Neural crest cell (in vitro differentiated cells): ENCODE data around the gene FXYD7. TPM values are rescaled to one million over a fixed set of nuclear protein-coding genes. Genes with fewer than 3 reads are reported as not detected.
A peak's percentile ranks its signal among the peaks of the same experiment; 100 is the strongest.
"Not testable (repeated sequence)": the region's sequence is repeated elsewhere in the genome, so short reads cannot be mapped to it uniquely, and the experiment has no call there.

Experiments
- DNase-seq: peaks from one replicate; pipeline ENCODE4 v3.0.0; 2021; ENCODE audit warnings: low read depth, mixed read lengths, low spot score
- H3K27ac Mint-ChIP-seq: one replicate; pipeline ENCODE4 v1.8.0; 2021; ENCODE audit warnings: mild to moderate bottlenecking, mixed read lengths; ENCODE audit not compliant: unreplicated experiment
- H3K27me3 Mint-ChIP-seq: 2 replicates; pipeline ENCODE4 v1.8.0; 2021; ENCODE audit warnings: low read depth, mild to moderate bottlenecking, mixed read lengths
- H3K36me3 Mint-ChIP-seq: 2 replicates; pipeline ENCODE4 v1.8.0; 2021; ENCODE audit warnings: low read depth, mild to moderate bottlenecking, mixed read lengths
- H3K4me1 Mint-ChIP-seq: 2 replicates; pipeline ENCODE4 v1.8.0; 2021; ENCODE audit warnings: mixed read lengths
- H3K4me3 Mint-ChIP-seq: one replicate; pipeline ENCODE4 v1.8.0; 2021; ENCODE audit warnings: mild to moderate bottlenecking, mixed read lengths
- H3K9me3 Mint-ChIP-seq: 2 replicates; pipeline ENCODE4 v1.8.0; 2021; ENCODE audit warnings: mixed read lengths
- total RNA-seq: library from RNA; stranded (reverse); gene quantifications from 2 replicates; pipeline ENCODE4 v1.2.1, GENCODE V29; 2021
- TF ChIP-seq, protein P1 (sequence below): fragments of 200-600 bp; sonication (generic); conservative IDR thresholded peaks from 2 replicates; pipeline ENCODE4 v1.5.0; 2021; ENCODE audit warnings: antibody characterized with exemption, mild to moderate bottlenecking

The FXYD7 gene
- total RNA-seq, 1 donor from 2014 or later, result 1.4 TPM

DNA sequence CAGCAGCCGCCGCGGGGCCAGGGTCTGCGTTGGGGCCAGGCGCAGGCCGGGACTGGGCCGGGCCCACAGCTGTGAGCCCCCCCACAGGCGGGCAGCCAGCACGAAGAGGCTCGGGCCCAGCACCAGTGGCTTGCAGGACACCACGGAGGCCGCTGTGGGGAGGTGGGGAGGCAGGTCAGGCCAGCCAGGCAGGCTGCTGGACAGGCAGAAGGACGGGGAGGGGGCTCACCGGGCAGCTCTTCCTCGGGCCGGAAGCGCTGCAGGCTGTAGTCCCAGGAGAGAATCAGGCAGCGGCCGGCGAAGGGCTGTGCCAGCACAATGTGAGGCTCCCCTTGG lies 16.5 kb upstream of the FXYD7 start:
- Mint-ChIP-seq H3K4me1 (peaks cover 32% of the 10 kb centered on the region), H3K27me3 (no peaks in the 10 kb centered on the region), H3K9me3 (no peaks in the 10 kb centered on the region), H3K4me3 (no peak overlapping the region), H3K36me3 (no peaks in the 10 kb centered on the region), H3K27ac (no peak overlapping the region)
- TF ChIP-seq, protein P1, sequence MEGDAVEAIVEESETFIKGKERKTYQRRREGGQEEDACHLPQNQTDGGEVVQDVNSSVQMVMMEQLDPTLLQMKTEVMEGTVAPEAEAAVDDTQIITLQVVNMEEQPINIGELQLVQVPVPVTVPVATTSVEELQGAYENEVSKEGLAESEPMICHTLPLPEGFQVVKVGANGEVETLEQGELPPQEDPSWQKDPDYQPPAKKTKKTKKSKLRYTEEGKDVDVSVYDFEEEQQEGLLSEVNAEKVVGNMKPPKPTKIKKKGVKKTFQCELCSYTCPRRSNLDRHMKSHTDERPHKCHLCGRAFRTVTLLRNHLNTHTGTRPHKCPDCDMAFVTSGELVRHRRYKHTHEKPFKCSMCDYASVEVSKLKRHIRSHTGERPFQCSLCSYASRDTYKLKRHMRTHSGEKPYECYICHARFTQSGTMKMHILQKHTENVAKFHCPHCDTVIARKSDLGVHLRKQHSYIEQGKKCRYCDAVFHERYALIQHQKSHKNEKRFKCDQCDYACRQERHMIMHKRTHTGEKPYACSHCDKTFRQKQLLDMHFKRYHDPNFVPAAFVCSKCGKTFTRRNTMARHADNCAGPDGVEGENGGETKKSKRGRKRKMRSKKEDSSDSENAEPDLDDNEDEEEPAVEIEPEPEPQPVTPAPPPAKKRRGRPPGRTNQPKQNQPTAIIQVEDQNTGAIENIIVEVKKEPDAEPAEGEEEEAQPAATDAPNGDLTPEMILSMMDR, result no peak
- DNase-seq, result no peak

DNA sequence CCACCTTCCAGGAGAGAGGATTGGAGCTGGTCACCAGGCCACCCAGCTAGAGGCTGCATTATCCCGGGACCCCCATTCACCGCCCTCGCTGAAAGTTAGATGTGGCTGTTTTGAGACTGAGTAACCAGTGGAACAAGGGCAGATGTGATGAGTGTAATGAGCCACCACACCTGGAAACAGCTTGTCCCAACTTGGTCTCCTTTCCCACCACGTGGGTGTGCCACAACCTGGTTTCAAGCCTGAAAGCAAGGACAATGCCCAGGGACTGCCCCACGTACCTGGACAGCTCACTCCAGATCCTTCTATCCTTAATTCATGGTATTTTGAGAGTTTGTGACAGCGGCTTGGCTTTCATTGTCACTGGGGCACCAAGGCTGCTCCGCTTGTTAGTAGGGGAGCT lies 15.2 kb upstream of the FXYD7 start:
- peaks cover 8% of the 10 kb centered on the region for H3K9me3 Mint-ChIP-seq
- H3K27ac Mint-ChIP-seq, result no peak overlapping the region
- DNase-seq, result no peak
- TF ChIP-seq, protein P1, result no peak
- H3K4me3 Mint-ChIP-seq, result no peak overlapping the region
- no peaks in the 10 kb centered on the region for H3K27me3 Mint-ChIP-seq
- H3K36me3 Mint-ChIP-seq, result peaks cover 5% of the 10 kb centered on the region
- H3K4me1 Mint-ChIP-seq, result peaks cover 40% of the 10 kb centered on the region

GRCh38 chr19:35128398-35129057 lies 14.5 kb upstream of the FXYD7 start:
- Mint-ChIP-seq H3K36me3 (peaks cover 8% of the 10 kb centered on the region), H3K4me3 (no peak overlapping the region), H3K4me1 (peaks cover 38% of the 10 kb centered on the region), H3K9me3 (peaks cover 12% of the 10 kb centered on the region), H3K27ac (peak overlapping the region; percentile 20), H3K27me3 (no peaks in the 10 kb centered on the region)
- no peak for DNase-seq
- TF ChIP-seq, protein P1, result no peak

DNA sequence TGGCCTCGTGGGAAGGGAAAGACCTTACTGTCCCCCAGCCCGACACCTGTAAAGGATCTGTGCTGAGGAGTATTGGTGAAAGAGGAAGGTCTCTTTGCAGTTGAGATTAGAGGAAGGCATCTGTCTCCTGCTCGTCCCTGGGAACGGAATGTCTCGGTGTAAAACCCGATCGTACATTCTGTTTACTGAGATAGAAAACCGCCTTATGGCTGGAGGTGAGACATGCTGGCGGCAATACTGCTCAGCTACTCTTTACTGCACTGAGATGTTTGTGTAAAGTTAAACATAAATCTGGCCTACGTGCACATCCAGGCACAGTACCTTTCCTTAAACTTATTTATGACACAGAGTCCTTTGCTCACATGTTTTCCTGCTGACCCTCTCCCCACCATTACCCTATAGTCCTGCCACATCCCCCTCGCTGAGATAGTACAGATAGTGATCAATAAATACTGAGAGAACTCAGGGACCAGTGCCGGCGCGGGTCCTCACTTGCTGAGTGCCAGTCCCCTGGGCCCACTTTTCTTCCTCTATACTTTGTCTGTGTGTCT lies 13.3 kb upstream of the FXYD7 start:
- not testable (repeated sequence) for H3K36me3 Mint-ChIP-seq, DNase-seq, H3K4me3 Mint-ChIP-seq, H3K27me3 Mint-ChIP-seq
- peaks cover 34% of the 10 kb centered on the region for H3K4me1 Mint-ChIP-seq
- peak overlapping the region; percentile 29 for H3K27ac Mint-ChIP-seq
- H3K9me3 Mint-ChIP-seq, result peaks cover 12% of the 10 kb centered on the region

DNA sequence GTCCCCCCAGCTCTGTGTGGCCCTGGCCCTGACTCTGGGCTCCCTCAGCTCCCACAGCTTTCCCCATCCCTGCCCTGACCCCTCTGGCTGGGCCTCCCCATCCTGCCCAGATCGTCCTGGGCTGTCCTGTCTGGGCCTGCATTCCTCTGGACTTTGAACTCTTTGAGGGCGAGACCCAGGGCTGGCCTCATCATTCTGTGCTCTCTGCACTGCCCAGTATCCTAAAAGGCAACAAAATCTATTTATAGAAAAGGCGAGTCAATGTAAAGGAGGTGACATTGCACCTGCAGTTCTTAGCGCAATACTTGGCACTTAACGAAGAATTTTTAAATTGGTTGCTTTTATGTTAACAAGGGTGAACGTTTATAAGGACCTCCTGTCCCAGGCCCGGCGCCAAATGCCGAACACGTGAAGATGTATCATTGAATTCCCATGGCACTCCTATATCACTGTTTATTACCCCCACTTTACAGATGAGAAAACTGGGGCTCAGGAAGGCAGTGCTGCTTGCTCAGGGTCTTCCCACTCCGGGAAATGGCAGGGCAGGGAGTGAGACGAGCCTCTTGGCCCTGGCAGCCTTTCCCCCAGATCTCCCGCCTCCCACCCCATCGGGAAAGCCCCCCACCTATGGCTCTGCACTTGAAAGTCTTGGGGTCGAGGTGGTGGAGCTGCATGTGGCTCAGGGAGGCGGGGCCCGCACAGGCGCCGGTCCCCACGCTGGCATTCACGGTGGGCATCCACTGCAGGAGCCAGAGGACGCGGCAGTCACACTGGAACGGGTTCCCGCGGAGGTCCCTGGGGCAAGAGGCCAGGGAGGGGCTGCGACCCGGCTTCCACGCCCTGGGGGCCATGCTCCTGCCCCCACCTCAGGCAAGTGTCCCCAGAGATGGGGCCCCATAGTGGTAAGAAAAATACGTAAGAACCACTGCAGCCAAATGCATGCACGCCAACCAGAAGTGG lies 12.0 kb upstream of the FXYD7 start:
- Mint-ChIP-seq H3K27ac (no peak overlapping the region), H3K4me3 (no peak overlapping the region), H3K9me3 (peaks cover 12% of the 10 kb centered on the region), H3K36me3 (peaks cover 8% of the 10 kb centered on the region), H3K27me3 (no peaks in the 10 kb centered on the region), H3K4me1 (peaks cover 38% of the 10 kb centered on the region)
- DNase-seq, result no peak
- TF ChIP-seq, protein P1, result no peak
